GM19372 (cell line): ENCODE measurements around the gene SLC25A53.
"Not testable (repeated sequence)": the region's sequence is repeated elsewhere in the genome, so short reads cannot be mapped to it uniquely, and the experiment has no call there.

Experiments
- ATAC-seq: cut with Tn5 transposase; IDR thresholded peaks from one replicate; pipeline ENCODE4 v1.9.1; 2021; ENCODE audit warnings: mild to moderate bottlenecking, low read depth, moderate library complexity; ENCODE audit not compliant: unreplicated experiment

SLC25A53 gene

DNA sequence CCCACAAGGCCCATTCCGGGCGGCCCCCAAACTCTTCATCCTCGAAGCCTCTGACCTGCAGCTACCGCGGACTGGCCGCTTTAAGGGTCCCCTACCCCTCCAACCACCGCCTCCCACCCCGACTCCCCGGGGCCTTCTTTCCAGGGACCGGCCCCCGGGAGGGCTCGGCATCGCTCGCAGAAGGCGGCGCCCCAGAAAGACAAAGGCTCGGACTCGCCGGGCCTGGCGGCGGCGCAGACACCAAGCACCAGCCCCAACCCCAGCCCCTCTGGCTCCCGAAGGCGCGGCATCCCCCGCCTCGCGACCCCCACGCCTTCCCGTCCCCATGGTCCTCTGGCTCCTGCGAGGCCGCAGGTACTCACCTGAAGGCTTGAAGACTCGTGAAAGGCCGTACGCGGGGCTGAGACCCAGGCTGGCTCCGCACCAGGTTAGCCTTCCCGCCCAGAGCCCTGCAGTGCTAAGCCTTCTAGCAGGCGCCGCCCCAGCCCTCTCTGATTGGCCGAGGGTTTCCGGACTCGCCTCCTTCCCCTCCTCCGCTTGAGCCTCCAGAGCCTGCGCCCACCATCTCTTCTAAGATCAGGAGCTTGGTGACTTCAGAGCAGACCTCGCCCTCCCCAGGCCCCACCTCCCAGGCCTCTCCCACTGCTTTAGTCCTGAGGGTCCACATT, 80.9 kb downstream of the SLC25A53 start, which contains the start of gene TMSB15C:
Gene TMSB15C, minus strand, starts transcription at position 459 of the 668 bp plus-strand sequence.
- ATAC-seq = peak; percentile 99

- not testable (repeated sequence) for ATAC-seq
Observed at GRCh38 chrX:104062636-104063035, 94.2 kb downstream of the SLC25A53 start.

DNA sequence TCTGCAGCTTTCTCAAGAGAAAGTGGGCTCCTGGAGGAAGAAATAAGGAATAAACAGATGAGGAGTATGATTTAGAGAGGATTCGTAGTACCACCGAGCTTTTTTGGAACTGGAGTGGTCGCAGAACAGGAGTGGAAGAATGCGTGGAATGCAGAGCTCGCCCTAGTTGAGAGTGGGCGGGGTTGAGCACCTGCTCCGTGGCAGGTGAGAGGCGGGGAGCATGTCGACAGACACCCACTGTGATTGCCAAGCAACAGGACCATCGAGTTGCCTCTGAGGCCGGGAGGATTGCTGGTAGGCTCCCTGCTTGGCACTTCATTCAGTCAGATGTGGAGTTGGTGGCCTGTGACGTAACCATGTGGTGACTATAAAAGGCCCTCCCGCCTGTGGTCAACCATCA, 101.9 kb downstream of the SLC25A53 start:
- not testable (repeated sequence) for ATAC-seq
